Peyer's patch (tissue), 4 donors: ENCODE results near the gene PSMA8. TPM values are rescaled to one million over a fixed set of nuclear protein-coding genes. Genes with fewer than 3 reads are reported as not detected.
A peak's percentile ranks its signal among the peaks of the same experiment; 100 is the strongest.
"Not testable (repeated sequence)": the region's sequence is repeated elsewhere in the genome, so short reads cannot be mapped to it uniquely, and the experiment has no call there.

Source experiments
- DNase-seq, 3 donors: peaks; one replicate each; pipeline ENCODE4 v3.0.0-alpha.2; 2017 to 2019
- H3K27ac ChIP-seq, 4 donors: fragments of 200-600 bp; sonication (generic); one replicate each; pipeline ENCODE4 v1.5.1; 2016 to 2019
- H3K27me3 ChIP-seq, 2 donors: fragments of 200-600 bp; sonication (generic); one replicate each; pipeline ENCODE4 v1.5.1; 2019
- H3K36me3 ChIP-seq, 3 donors: fragments of 200-600 bp; sonication (generic); one replicate each; pipeline ENCODE4 v1.5.1; 2016 to 2019
- H3K4me1 ChIP-seq, 4 donors: fragments of 200-600 bp; sonication (generic); one replicate each; pipeline ENCODE4 v1.5.1; 2016 to 2019
- H3K4me3 ChIP-seq, 4 donors: fragments of 200-600 bp; sonication (generic); 1 replicate in 3 of 4; 2 replicates in 1 of 4; pipeline ENCODE4 v1.5.1; 2016 to 2019; ENCODE audit warnings: mild to moderate bottlenecking in 1 of 4
- H3K9me3 ChIP-seq, 4 donors: fragments of 200-600 bp; sonication (generic); one replicate each; pipeline ENCODE4 v1.5.1; 2016 to 2019; ENCODE audit warnings: mild to moderate bottlenecking in 1 of 4
- CTCF ChIP-seq, 6 experiments: fragments of 450-650 bp in 4 of 6; fragments of 200-600 bp in 2 of 6; sonication (generic) in 1 of 6; IDR thresholded peaks; one replicate each; pipeline ENCODE4 v1.5.1; 2017 to 2019; ENCODE audit warnings: antibody characterized with exemption in 6 of 6, mild to moderate bottlenecking in 3 of 6, moderate library complexity in 1 of 6
- POLR2A ChIP-seq, 2 donors: fragments of 450-650 bp; IDR thresholded peaks; one replicate each; pipeline ENCODE4 v1.5.1; 2017; ENCODE audit warnings: antibody characterized with exemption in 2 of 2, mild to moderate bottlenecking in 2 of 2, moderate library complexity in 2 of 2
- total RNA-seq, 4 donors: library from RNA; depleted of rRNA; stranded (reverse); fragments of >200 nt; gene quantifications; one replicate each; pipeline ENCODE4 v1.1.0, GENCODE V29; 2016

The PSMA8 gene
- total RNA-seq, 4 donors from 2014 or later = not detected

- no peaks in the 10 kb centered on the region for H3K36me3 ChIP-seq
- no peaks in the 10 kb centered on the region for H3K4me1 ChIP-seq
- no peak overlapping the region for H3K27ac ChIP-seq
- H3K9me3 ChIP-seq = no peaks in the 10 kb centered on the region
- no peaks in the 10 kb centered on the region for H3K27me3 ChIP-seq
- no peak for TF ChIP-seq POLR2A (IDR thresholded peaks at IDR 0.05)
- H3K4me3 ChIP-seq = no peak overlapping the region
- no peak for DNase-seq
Observed at GRCh38 chr18:26104035-26104434, 29.6 kb upstream of the PSMA8 start.

DNA sequence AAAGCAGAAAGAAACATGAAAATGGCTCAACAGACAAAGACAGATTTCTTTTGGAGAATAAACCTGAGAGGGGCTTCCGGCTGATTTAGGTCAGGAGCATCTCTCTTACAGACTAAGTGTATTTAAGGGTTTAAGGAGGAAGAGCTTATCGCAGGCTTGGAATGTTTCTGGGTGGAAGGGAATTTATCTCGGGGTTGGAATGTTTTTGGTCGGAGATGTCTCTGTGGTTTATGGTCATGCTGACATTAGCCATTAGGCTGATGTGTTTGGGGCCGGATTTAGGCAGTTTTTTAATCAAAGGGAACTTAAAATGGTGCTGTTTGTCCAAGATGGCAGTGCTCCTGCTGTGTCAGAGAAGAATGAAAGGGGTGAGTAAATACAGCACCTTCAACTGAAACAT lies 14.4 kb upstream of the PSMA8 start:
- H3K9me3 ChIP-seq = no peaks in the 10 kb centered on the region
- no peak overlapping the region for H3K27ac ChIP-seq
- no peak for TF ChIP-seq POLR2A (IDR thresholded peaks at IDR 0.05)
- no peak for TF ChIP-seq CTCF (IDR thresholded peaks at IDR 0.05)
- DNase-seq = no peak
- no peaks in the 10 kb centered on the region for H3K27me3 ChIP-seq
- no peak overlapping the region for H3K4me3 ChIP-seq
- H3K4me1 ChIP-seq = no peaks in the 10 kb centered on the region
- H3K36me3 ChIP-seq = no peaks in the 10 kb centered on the region

- no peak overlapping the region for H3K27ac ChIP-seq
- TF ChIP-seq CTCF (IDR thresholded peaks at IDR 0.05) (no peak), POLR2A (IDR thresholded peaks at IDR 0.05) (no peak)
- no peaks in the 10 kb centered on the region for H3K27me3 ChIP-seq
- no peaks in the 10 kb centered on the region for H3K36me3 ChIP-seq
- DNase-seq = no peak
- H3K4me1 ChIP-seq = no peaks in the 10 kb centered on the region
- H3K9me3 ChIP-seq = no peaks in the 10 kb centered on the region
- H3K4me3 ChIP-seq = no peak overlapping the region
Observed at GRCh38 chr18:26121476-26121875, 12.2 kb upstream of the PSMA8 start.

DNA sequence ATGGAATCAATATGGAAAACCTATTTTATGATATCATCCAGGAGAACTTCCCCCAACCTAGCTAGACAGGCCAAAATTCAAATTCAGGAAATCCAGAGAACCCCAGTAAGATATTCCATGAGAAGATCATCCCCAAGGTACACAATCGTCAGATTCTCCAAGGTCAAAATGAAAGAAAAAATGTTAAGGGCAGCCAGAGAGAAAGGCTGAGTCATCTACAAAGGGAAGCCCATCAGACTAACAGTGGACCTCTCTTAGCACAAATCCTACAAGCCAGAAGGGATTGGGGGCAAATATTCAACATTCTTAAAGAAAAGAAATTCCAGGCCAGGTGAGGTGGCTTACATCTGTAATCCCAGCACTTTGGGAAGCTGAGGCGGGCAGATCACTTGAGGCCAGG lies 11.7 kb upstream of the PSMA8 start:
- H3K27ac ChIP-seq, H3K4me3 ChIP-seq, DNase-seq, H3K9me3 ChIP-seq, H3K4me1 ChIP-seq, H3K36me3 ChIP-seq, H3K27me3 ChIP-seq: not testable (repeated sequence)

GRCh38 chr18:26127786-26128185 lies 5.9 kb upstream of the PSMA8 start:
- H3K27me3 ChIP-seq = no peaks in the 10 kb centered on the region
- no peaks in the 10 kb centered on the region for H3K4me1 ChIP-seq
- H3K27ac ChIP-seq = no peak overlapping the region
- no peak for TF ChIP-seq CTCF (IDR thresholded peaks at IDR 0.05)
- no peak for TF ChIP-seq POLR2A (IDR thresholded peaks at IDR 0.05)
- H3K9me3 ChIP-seq = no peaks in the 10 kb centered on the region
- DNase-seq = no peak
- no peak overlapping the region for H3K4me3 ChIP-seq
- H3K36me3 ChIP-seq = no peaks in the 10 kb centered on the region

GRCh38 chr18:26128192-26128591 lies 5.5 kb upstream of the PSMA8 start:
- not testable (repeated sequence) for DNase-seq, H3K4me3 ChIP-seq, H3K36me3 ChIP-seq, H3K9me3 ChIP-seq, H3K27ac ChIP-seq, H3K27me3 ChIP-seq, H3K4me1 ChIP-seq

- DNase-seq = no peak
- Histone ChIP-seq H3K27me3 (no peaks in the 10 kb centered on the region), H3K9me3 (no peaks in the 10 kb centered on the region), H3K36me3 (no peaks in the 10 kb centered on the region), H3K4me3 (peak overlapping the region in 1 of 4 donors; percentile 13), H3K27ac (no peak overlapping the region), H3K4me1 (no peaks in the 10 kb centered on the region)
- no peak for TF ChIP-seq POLR2A (IDR thresholded peaks at IDR 0.05)
- no peak for TF ChIP-seq CTCF (IDR thresholded peaks at IDR 0.05)
Observed at GRCh38 chr18:26134107-26134506, 438 bp downstream of the PSMA8 start.
